Measurements from ENCODE around the gene APBA2. TPM values are rescaled to one million over a fixed set of nuclear protein-coding genes. Genes with fewer than 3 reads are reported as not detected.

The APBA2 gene
- total RNA-seq, 4 donors from 2014 or later = 7.2 to 33.8 (median 8.8) TPM

GRCh38 chr15:28967066-28967465 lies 81.3 kb downstream of the APBA2 start:
- H3K36me3 ChIP-seq = no peaks in the 10 kb centered on the region
- no peaks in the 10 kb centered on the region for H3K4me1 ChIP-seq
- TF ChIP-seq POLR2A (IDR thresholded peaks at IDR 0.05) (no peak), CTCF (IDR thresholded peaks at IDR 0.05) (no peak)
- no peak overlapping the region for H3K4me3 ChIP-seq
- no peak overlapping the region for H3K27ac ChIP-seq
- H3K9me3 ChIP-seq = no peaks in the 10 kb centered on the region
- DNase-seq = no peak
- H3K27me3 ChIP-seq = no peaks in the 10 kb centered on the region

DNA sequence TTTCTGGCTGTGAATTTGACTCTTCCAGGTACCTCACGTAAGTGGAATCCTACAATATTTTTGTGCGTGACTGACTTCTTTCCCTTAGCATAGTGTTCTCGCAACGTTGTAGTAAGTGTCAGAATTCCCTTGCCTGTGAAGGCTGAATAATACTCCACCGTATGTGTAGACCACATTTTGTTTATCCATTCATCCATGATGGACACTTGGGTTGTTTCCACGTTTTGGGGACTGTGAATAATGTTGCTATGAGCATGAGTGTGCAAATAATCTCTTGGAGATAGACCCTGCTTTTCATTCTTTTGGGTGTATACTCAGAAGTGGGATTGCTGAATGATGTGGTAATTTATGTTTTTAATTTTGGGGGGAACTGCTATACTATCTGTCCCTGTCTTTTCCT lies 82.2 kb downstream of the APBA2 start:
- no peaks in the 10 kb centered on the region for H3K36me3 ChIP-seq
- H3K9me3 ChIP-seq = no peaks in the 10 kb centered on the region
- no peaks in the 10 kb centered on the region for H3K4me1 ChIP-seq
- no peak for DNase-seq
- TF ChIP-seq POLR2A (IDR thresholded peaks at IDR 0.05) (no peak), CTCF (IDR thresholded peaks at IDR 0.05) (no peak)
- no peak overlapping the region for H3K4me3 ChIP-seq
- no peaks in the 10 kb centered on the region for H3K27me3 ChIP-seq
- H3K27ac ChIP-seq = no peak overlapping the region

GRCh38 chr15:28969511-28970085 lies 83.8 kb downstream of the APBA2 start:
- peak in 1 of 3 donors; percentile 21 for DNase-seq
- Histone ChIP-seq H3K36me3 (no peaks in the 10 kb centered on the region), H3K9me3 (no peaks in the 10 kb centered on the region), H3K4me3 (no peak overlapping the region), H3K4me1 (no peaks in the 10 kb centered on the region), H3K27me3 (no peaks in the 10 kb centered on the region), H3K27ac (no peak overlapping the region)
- no peak for TF ChIP-seq CTCF (IDR thresholded peaks at IDR 0.05)
- no peak for TF ChIP-seq POLR2A (IDR thresholded peaks at IDR 0.05)

DNA sequence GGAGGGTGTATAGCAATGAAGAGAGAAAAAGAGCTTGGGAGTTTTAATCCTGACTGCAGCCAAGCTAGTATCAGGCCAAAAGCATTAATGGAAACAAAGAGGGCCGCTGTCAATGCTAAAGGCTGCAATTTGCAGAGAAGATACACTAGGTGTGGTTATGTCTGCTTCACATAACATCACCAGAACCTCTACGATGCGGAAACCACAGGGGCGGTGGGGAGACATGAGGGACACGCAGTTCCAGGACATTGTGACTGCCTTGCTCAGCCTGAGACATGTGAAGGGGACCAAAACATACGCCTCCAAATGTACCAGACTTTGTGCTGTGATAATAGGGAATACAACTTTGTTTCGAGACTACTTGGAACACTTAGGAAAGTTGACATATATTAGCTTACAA lies 88.4 kb downstream of the APBA2 start:
- Histone ChIP-seq H3K36me3 (no peaks in the 10 kb centered on the region), H3K4me1 (no peaks in the 10 kb centered on the region), H3K4me3 (no peak overlapping the region), H3K27me3 (no peaks in the 10 kb centered on the region), H3K9me3 (no peaks in the 10 kb centered on the region), H3K27ac (no peak overlapping the region)
- TF ChIP-seq CTCF (IDR thresholded peaks at IDR 0.05) (no peak), POLR2A (IDR thresholded peaks at IDR 0.05) (no peak)
- peak in 2 of 3 donors; percentile 36 to 66 for DNase-seq

DNA sequence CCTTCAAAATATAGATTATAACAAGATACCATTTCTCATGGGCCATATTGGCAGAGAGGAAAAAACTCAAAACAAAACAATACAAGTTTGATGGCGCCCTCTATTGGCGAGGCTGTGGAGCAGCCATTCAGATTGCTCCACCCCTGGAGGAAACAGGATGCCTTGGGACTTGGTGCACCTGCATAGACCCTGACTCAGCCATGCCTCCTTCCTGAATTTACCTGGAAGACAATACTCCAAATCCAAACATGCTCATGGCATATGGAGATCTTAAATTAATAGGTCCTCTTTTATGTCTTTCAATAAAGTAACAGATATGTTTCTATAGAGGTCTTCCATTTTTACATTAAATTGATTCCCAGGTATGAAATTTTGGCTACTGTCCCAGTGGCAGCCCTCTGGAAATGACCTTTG lies 90.0 kb downstream of the APBA2 start:
- no peaks in the 10 kb centered on the region for H3K36me3 ChIP-seq
- no peak overlapping the region for H3K4me3 ChIP-seq
- no peaks in the 10 kb centered on the region for H3K9me3 ChIP-seq
- DNase-seq = peak in 2 of 3 donors; percentile 36 to 62
- no peaks in the 10 kb centered on the region for H3K27me3 ChIP-seq
- no peaks in the 10 kb centered on the region for H3K4me1 ChIP-seq
- TF ChIP-seq CTCF (IDR thresholded peaks at IDR 0.05) (peak; percentile 35 to 48 (median 42)), POLR2A (IDR thresholded peaks at IDR 0.05) (no peak)
- H3K27ac ChIP-seq = no peak overlapping the region
